GM18858 (cell line): ENCODE data around the gene COL4A1.

Source experiments
- ATAC-seq: cut with Tn5 transposase; IDR thresholded peaks from one replicate; pipeline ENCODE4 v1.9.1; 2021; ENCODE audit not compliant: unreplicated experiment

Gene COL4A1

GRCh38 chr13:110173247-110173818, 133.6 kb downstream of the COL4A1 start:
- no peak for ATAC-seq

GRCh38 chr13:110170882-110171281, 136.1 kb downstream of the COL4A1 start:
- ATAC-seq = no peak

DNA sequence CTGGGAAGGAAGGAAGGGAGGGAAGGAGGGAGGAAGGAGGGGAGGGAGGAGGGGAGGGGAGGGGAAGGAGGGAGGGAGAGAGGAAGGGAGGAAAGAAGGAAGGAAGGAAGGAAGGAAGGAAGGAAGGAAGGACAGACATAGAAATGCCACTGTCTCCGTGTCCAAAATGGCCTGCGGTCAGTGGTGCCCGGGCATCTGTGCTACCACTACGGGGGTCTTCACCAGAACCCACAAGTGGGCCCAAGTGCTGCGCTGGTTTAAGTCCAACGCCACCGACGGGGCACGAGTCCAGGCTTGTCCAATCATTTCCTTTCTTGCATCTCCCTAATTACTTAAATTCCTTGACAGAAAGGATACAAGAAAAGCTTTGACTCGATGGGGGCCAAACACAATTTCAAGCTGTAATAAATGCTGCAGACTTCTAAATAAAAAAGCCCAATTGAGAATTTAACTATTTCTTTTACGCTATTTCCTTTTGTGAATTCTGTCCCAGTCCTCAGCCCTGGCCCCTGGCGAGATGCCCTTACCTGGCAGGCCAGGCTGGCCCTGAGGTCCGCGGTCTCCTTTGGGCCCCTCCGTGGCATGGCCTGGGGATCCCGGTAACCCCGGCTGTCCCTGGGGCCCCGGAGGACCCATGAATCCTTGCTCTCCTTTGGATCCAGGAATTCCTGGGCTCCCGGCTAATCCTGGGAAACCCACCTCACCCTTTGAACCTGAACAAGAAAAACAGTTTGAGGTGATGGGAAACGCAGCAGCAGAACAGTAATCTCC, 136.8 kb downstream of the COL4A1 start:
- ATAC-seq = no peak

- ATAC-seq = no peak
These were observed 137.7 kb downstream of the COL4A1 start for GRCh38 chr13:110168999-110169933.

DNA sequence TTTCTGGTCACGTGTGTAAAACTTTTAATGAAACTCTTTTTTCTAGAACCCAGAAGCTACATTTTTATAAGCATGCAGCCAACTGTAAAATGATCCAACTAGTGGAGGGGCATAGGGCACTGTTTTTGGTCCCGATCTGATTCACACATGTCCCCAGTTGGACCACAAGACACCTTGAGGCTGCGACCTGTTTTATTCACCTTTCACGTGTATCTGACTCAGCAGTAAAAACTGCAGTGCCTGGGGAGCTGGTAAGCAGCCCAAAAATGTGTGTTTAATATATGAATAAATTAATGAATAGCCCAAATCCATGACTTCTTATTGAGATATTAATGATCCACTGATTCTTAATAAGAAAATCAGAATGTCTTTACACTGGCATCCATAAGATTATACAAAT, 140.4 kb downstream of the COL4A1 start:
- no peak for ATAC-seq

DNA sequence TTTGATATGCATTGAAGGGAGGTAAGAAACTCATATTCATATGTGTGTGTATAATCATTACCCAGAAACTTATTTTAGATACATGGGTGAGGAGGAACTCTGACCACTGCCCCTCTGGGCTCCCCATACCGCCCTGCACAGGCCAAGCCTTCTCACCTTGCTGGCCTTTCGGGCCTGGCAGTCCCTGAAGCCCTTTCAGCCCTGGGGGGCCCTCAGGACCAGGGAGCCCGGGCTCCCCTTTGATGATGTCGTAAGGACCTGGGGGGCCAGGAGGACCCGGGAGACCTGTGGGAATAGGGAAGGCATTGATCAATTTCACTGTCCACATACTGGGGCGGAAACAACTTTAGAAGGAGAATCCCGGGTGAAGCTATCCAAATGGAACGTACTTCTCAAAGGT, 142.3 kb downstream of the COL4A1 start:
- ATAC-seq = no peak

- ATAC-seq = no peak
These were observed 143.9 kb downstream of the COL4A1 start for GRCh38 chr13:110162866-110163658.

- ATAC-seq = no peak
These were observed 144.9 kb downstream of the COL4A1 start for GRCh38 chr13:110162053-110162452.

DNA sequence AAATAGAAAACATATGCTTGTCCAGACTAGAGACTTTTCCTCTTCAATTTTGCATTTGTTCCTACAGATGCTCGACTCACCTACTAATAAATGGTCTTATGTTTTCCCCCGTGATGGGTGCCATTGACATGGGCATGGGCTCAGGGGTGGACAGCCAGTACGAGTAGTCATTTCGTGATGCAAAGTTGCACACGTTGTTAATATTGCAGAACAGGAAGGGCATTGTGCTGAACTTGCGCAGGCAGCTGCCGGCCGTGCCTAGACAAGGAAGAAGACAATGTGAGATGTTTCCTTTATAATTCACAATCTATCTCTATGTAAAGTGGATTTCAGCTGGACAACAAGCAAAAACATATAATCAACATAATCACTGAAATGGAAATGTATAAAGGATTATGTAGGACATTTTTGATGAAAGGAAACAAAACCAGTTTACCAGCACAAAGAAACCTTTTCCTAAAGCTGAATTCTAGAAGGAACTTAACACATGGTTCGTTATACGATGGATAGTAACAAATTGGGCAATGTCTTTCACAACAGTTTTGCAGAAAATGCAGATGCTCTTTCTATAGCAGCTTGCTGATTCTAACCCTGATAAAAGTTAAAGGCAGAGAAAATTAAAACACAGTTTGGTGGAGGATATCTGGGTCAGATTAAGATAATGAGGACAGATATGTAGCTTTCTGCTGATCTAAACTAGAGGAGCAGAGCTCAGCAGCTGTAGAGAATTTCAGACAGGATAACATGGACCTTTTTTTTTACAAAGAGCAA, 145.7 kb downstream of the COL4A1 start:
- no peak for ATAC-seq

DNA sequence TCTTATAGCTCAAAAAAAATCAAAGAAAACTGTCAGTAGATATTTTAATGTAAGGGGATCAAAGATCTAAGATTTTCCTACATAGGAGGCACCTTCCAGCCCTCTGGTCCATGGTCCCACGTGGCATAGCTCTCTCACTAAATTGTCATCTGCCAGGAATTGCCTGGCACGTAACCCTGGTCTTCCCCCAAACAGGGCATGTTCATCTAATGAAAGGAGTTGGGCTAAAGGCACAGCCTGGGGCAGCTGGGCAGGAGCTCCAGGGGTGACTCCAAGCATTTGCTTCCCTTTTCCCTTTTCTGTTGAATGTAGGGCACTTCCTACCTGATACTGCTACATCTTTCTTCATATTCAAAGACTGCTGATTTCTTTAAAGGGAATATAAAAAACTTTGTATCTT, 148.7 kb downstream of the COL4A1 start:
- ATAC-seq = no peak

GRCh38 chr13:110157718-110158117, 149.2 kb downstream of the COL4A1 start:
- no peak for ATAC-seq

DNA sequence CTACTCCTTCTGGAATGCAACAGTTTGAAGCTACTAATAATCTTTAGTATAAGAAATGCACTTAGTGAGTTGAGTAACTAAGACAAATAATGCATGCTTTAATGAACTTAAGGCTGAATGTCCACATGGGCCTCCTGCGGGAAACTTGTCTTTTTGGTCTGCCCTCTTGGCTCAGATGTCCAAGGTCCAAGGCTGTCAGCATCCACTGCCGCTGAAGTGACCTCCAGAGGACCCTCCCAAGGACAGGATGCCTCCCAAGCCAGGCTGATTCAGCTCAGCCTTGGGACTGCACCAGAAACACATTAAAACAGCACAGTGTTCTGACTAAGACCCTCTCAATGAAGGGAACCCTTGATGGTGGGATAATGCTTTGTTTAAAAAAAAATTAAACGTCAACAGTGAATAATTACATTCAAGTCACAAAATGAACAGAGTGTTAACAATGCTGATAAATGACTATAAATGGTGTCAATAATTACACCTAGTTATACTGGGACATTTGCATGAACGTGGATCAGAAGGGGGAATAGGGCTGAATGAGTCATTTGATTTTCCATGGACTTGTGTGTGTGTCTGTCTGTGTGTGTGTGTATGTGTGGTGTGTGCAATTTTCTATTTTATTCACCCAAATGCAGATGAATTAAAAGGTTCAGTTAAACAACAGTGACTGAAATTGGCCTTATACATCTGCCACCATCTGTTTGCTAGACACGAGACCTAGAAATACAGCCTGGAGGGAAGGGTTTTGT, 150.5 kb downstream of the COL4A1 start:
- no peak for ATAC-seq

DNA sequence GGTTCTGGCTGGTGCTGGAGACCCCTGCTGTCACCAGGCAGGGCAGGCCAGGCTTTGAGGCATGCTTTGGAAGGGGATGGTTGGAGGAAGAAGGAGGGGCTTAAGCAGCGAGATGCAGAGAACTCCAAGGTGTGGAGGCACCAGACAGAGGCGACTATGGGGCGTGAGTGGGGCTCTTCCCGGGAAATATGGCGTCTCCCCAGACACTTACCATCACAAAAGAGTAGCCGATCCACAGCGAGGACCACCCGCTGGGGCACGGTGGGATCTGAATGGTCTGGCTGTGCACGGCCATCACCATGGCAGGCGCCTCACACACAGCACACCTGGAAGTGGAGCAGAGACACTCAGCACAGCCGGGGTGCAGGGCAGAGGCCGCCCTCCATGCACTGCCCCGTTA, 151.9 kb downstream of the COL4A1 start:
- no peak for ATAC-seq

DNA sequence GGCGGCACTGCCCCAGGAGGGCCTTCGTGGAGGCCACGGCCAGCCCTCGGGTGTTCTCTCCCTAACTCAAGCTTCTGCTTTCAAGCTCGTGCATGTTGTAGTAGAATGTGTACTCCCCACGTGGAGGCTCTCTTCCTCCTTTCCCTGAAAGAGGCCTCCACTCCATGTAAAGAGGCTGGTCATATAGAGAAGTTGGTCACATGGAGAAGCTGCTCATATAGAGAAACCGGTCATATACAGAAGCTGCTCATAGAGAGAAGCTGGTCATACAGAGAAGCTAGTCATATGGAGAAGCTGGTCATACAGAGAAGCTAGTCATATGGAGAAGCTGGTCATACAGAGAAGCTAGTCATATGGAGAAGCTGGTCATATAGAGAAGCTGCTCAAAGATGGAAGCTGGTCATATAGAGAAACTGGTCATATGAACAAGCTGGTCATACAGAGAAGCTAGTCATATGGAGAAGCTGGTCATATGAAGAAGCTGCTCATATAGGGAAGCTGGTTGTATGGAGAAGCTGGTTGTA, 152.5 kb downstream of the COL4A1 start:
- no peak for ATAC-seq

DNA sequence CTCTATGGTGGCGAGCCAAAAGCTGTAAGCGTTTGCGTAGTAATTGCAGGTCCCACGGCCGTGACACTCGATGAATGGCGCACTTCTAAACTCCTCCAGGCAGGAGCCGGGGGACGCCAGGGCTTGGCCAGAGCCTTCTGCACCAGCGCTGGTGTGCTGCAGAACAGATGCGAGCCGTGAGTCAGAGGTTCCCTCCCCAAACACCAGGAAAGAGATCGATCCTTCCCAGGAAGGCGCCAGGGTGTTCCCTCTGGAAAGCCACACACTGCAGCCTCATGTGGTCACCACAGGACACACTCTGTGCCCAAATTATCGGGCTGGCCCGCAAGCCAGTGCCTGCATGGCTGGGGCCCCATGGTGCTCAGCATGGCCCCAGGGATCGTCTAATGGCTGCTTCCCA, 154.6 kb downstream of the COL4A1 start:
- ATAC-seq = no peak

GRCh38 chr13:110151462-110151861, 155.5 kb downstream of the COL4A1 start:
- no peak for ATAC-seq

DNA sequence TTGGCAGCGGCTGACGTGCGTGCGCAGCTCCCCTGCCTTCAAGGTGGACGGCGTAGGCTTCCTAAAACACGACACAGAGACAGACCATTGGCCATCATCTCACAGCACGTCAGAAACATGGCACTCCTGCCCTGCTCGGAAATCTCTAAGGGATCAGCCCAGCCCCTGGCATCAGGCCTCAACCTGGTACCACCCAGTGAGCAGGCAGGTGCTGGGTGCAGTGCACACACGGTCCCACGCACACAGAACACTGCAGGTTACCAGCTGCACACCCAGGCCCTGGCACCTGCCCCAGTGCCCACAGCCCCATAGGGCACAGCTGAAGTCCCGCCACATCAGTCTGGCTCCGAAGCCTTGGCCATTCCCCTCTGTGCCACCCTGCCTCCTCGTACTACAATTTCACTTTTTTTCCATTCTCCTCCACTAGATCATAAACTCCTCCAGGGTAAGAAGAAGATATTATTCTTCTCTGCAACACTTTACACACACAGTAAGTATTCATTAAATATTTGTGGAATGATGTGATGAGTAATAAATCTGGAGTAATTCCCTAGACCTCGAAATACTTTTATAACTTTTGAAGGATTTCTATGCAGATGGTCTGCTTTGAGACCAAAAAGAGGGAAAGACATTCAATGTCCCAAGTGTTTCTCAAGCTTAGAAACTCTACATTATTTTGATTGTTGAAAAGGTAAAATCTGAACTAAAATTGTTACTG, 156.4 kb downstream of the COL4A1 start:
- ATAC-seq = no peak

DNA sequence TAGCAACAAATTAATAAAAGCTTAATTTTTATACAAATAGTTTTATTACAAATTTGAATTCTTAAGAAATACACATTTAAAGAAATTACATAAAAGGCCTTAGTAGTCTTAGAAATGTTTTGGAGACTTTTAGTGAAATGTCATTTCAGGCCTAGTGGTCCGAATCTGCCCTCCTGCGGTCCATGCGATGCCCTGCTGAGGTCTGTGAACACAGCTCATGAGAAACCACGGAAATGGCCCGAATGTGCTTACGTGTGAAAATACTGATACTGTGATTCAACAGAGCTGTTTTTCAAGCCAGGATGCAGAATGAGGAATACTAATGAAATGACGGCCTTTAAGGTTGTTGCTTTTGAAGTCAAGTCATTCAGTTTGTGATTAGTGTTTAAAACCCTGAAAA, 157.9 kb downstream of the COL4A1 start:
- no peak for ATAC-seq

DNA sequence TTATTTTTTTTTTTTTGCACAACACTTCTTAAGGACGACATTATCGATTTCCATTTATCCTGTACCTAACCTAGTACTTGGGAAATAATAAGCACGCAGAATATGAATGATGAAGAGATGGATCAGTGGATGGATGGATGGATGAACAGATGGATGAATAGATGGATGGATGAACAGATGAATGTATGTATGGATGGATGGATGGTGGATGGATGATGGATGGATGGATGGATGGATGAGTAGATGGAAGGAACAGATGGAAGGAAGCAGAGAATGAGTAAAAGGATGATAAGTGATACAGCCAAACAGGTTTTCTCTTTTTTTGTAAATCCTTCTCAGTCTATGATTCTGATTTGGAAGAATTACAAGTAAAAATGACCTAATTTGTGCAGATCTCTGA, 166.9 kb downstream of the COL4A1 start:
- no peak for ATAC-seq
